ENCODE results near the gene SERPINA3. TPM values are rescaled to one million over a fixed set of nuclear protein-coding genes. Genes with fewer than 3 reads are reported as not detected.
"Not testable (repeated sequence)": the region's sequence is repeated elsewhere in the genome, so short reads cannot be mapped to it uniquely, and the experiment has no call there.

SERPINA3 gene
- polyA plus RNA-seq, 3 donors, result 0.14 to 0.40 (median 0.19) TPM

- DNase-seq (ENCODE audit: low read depth in 3 of 3, low spot score in 2 of 3), result no peak
Observed at GRCh38 chr14:94631050-94631449, 18.9 kb downstream of the SERPINA3 start.

- no peak for DNase-seq (ENCODE audit: low read depth in 3 of 3, low spot score in 2 of 3)
Observed at GRCh38 chr14:94631536-94632304, 19.5 kb downstream of the SERPINA3 start.

- DNase-seq (ENCODE audit: low read depth in 3 of 3, low spot score in 2 of 3), result no peak
Observed at GRCh38 chr14:94632305-94632590, 20.1 kb downstream of the SERPINA3 start.

DNA sequence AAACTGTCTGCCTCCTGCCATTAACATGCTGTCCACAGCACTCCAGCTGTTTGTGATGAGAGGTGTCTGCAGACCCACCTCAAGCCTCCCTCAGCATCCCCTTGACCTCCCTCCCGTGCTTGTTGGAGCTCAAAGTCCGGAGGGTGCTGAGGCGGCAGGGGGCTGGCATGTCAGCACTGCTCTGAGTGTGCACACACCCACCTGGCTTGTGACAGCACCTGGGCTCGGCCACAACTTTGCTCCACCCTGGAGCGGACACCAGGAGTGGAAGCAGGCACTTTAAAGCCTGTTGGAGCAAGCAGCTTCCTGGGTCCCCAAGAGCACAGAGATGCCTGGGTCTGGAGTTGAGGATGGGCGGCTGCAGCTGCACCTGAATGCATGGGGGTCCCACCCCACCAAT, 20.9 kb downstream of the SERPINA3 start:
- DNase-seq (ENCODE audit: low read depth in 3 of 3, low spot score in 2 of 3), result no peak

DNA sequence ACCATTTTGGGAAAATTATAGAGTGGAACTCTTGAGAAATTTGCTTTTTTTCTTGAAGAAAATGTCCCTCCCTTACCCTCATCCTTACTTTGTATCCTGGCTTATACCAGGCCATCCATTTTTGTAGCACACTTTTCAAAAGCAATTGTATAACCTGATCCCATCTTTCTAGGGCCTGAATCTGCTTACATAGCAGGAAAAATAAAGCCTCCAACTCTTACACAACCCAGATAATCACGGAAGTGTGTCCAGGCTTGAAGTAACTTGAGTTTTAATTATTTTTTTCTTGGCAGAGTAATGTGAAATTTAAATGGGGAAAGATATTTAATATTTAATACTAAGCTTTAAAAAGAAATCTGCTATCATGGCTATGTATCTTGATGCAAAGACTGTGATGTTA, 23.0 kb downstream of the SERPINA3 start:
- no peak for DNase-seq (ENCODE audit: low read depth in 3 of 3, low spot score in 2 of 3)

DNA sequence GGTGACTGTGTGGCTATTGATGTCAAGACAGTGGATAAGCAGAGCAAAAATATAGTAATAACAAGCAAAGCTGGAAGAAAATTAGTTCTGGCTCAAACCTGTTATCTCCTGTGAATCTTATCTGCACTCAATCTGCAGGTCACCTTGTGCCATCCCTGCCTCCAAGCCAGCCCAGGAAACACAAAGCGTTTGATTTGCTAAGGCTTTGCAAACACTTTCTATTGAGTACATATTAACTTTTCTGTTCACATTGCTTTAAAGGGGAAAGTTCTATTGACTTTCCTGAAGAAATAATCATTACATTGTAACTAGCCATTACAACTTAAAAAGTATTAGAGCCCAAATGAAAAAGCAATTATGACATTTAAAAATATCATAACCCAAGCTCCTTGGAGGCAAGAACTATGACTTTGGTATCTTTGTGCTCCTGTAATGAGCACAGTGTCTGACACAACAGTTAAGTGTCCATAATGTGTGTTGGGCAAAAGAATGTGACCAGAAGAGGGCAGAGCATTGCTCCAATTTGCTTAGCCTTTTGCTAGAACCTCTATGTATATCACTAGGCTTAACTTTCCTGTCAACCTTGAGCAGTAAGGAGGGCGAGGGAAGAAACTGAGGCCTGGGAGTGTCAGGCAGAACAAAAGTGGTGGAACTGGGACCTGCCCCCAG, 24.7 kb downstream of the SERPINA3 start:
- DNase-seq (ENCODE audit: low read depth in 3 of 3, low spot score in 2 of 3), result no peak

GRCh38 chr14:94637814-94638213, 25.6 kb downstream of the SERPINA3 start:
- not testable (repeated sequence) for DNase-seq (ENCODE audit: low read depth in 3 of 3, low spot score in 2 of 3)

GRCh38 chr14:94638339-94638738, 26.1 kb downstream of the SERPINA3 start:
- peak in 1 of 3 donors; percentile 15 for DNase-seq (ENCODE audit: low read depth in 3 of 3, low spot score in 2 of 3)

DNA sequence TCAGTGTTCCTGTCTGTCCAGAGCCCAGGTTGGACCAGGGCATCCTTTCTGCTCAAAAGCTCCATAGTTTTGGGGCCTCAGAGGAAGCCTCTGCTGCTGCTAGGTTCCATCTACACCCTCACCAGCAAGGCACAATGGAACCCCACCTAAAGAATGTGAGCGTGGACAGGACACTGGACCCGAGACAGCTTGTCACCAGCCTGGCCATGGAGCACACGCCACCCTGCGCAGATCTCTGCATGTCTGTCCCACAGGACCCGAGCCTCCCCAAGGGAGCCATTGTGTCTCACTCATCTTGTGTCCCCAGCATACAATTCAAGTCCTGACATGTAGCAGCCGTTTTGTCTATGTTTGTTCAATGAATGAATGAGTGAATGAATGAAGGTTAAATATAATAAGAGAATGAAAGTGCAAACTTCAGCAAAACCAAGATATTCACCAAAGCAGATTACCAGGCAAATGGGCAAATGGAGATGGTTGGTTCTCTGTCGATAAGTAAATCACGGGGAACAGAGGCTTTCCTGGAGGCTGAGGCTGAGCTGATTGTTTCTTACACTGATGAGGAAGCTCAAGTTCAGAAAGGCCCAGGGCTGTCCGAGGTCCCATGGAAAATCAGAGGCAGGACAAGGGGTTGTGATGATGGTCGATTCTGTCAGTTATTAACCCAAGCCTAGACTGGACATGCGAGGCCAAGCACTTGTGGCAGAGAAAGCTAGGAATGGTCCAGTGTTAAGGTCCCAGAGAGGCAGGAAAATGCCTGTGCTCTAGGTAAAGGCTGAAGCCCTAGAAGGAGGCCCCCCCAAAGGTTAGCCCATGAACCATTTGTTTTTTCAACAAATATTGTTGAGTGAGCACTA, 27.0 kb downstream of the SERPINA3 start:
- DNase-seq (ENCODE audit: low read depth in 3 of 3, low spot score in 2 of 3), result no peak

DNA sequence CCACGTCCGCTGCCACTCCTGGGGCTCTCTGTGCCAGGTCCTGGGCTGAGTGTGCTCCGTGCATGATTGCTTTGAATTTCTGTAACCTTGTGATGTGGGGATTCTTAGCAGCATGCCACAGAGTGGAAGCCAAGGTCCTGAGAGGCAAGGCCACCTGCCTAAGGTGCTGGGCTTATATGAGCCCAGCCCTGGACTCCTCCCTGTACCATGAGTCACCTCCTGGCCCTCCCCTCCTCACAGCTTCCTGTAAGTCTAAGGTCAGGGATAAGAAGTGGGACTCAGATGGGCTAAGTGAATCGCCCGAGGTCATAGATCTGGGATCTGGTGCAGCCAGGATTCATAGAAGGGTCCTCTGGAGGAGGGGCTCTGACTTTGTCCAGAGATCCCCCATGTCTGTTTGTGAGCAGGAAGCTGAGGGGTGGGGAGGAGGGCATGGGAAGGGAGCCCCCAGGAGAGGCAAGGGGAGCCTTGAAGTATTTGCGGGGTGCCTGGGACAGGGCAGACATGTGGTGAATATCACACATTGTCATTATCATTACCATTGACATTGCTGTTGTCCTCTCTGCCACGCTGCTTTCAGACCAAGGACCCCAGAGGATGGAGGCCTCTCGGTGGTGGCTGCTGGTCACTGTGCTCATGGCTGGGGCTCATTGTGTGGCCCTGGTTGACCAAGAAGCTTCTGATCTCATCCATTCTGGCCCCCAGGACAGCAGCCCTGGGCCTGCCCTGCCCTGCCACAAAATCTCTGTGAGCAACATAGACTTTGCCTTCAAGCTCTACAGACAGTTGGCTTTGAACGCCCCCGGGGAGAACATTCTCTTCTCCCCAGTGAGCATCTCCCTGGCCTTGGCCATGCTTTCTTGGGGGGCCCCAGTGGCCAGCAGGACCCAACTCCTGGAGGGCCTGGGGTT, 28.8 kb downstream of the SERPINA3 start:
- no peak for DNase-seq (ENCODE audit: low read depth in 3 of 3, low spot score in 2 of 3)

DNA sequence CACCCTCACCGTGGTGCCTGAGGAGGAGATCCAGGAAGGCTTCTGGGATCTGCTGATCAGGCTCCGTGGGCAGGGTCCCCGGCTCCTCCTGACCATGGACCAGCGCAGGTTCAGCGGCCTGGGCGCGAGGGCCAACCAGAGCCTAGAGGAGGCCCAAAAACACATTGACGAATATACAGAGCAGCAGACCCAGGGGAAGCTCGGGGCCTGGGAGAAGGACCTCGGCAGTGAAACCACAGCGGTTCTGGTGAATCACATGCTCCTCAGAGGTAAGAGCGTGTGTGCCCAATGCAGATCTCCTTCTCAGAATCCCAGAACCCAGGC, 29.4 kb downstream of the SERPINA3 start:
- no peak for DNase-seq (ENCODE audit: low read depth in 3 of 3, low spot score in 2 of 3)

DNA sequence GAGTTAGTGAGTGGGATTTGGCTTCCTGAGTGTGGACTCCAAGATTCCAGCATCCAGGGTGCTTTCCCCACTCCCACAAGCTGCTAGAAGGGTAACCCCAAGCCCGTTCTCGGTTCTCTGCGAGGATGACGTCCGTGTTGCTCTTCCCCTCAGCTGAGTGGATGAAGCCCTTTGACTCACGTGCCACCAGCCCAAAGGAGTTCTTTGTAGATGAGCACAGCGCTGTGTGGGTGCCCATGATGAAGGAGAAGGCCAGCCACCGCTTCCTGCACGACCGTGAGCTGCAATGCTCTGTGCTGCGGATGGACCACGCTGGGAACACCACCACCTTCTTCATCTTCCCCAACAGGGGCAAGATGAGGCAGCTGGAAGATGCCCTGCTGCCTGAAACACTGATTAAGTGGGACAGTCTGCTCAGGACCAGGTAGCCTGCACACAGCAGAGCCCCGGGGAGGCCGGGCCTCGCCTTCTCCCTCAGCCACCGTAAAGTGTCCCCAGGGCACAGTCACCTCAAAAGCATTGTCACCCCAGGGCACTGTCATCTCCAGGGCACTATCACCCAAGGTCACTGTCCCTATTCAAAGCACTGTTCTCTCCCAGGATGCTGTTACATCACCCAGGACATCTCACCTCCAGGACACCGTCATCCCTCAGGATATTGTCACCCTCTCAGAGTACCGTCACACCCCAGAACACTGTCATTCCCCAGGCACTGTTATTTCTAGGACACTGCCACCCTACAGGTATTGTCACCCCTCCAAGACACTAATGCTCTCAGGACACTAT, 31.3 kb downstream of the SERPINA3 start:
- DNase-seq (ENCODE audit: low read depth in 3 of 3, low spot score in 2 of 3), result no peak

GRCh38 chr14:94644102-94644535, 31.9 kb downstream of the SERPINA3 start:
- DNase-seq (ENCODE audit: low read depth in 3 of 3, low spot score in 2 of 3), result no peak

DNA sequence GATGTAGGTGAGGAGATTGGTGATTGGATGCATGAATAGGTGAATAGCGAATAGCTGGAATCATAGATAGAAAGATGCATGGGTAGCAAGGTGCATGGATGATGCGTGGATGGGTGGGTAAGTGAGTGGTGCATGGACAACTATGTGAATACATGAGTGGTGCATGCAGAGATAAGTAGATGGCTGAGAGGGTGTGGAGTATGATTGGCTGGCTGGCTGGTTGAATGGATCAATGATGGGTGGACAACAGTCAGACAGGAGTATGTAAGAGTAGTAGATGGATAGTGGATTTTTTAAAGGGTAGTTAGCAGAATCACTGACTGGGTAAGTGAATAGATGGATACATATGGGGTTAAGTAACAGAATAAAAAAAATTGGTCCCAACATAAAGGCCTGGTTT, 33.9 kb downstream of the SERPINA3 start:
- no peak for DNase-seq (ENCODE audit: low read depth in 3 of 3, low spot score in 2 of 3)

DNA sequence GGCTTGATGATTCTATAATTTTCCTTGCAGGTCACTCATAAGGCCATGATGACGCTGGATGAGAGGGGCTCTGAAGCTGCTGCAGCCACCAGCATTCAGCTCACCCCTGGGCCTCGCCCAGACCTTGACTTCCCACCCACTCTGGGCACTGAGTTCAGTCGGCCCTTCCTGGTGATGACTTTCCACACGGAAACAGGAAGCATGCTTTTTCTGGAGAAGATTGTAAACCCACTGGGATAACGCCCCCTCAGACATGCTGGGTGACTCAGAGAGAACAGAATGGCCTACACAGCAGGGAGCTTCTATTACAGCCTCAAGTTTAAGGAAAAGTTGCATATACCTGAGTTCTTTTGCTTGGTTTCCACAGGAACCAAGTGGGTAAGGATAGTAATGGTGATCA, 34.3 kb downstream of the SERPINA3 start:
- no peak for DNase-seq (ENCODE audit: low read depth in 3 of 3, low spot score in 2 of 3)

- no peak for DNase-seq (ENCODE audit: low read depth in 3 of 3, low spot score in 2 of 3)
Observed at GRCh38 chr14:94648801-94649200, 36.6 kb downstream of the SERPINA3 start.

DNA sequence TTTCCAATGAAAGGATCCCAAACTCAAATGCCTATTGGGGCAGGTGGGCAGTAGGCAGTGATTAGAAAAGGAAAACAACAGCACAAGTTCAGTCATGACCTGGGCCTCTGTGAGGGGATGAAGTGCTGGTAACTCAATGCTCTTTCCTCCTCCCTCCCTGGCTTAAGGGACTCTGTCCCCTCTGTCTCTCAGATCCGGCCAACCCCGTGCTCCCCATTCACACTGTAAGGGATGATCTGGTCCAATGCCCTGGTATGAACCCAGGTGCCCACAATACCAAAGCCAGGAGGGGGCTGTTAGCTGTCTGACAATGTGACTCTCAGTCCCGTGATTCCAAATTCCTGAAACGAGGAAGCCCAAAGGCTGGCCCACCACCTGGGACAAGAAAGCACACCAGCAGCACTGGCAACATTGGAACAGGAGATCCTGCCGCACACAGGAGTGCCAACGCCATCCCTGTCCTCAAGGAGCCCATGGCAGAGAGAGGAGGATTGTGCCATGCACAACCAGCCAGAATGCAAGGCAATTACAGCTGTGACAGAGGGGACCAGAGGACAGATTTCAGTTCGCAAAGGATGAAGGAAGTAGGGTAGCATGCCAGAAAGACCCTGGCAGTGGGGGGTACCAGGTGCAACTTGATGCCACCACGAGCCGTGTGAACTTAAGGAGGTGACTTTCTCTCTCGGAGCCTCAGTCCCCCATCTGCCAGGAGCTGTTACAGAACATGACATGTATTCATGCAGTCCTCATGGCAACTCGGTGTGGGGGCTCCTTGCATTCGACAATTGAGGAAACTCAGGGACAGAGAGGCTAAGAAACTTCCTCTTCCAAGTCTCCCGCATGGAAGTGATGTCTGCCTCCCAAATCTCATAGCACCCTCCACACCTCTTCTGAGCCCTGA, 37.6 kb downstream of the SERPINA3 start:
- DNase-seq (ENCODE audit: low read depth in 3 of 3, low spot score in 2 of 3), result no peak

DNA sequence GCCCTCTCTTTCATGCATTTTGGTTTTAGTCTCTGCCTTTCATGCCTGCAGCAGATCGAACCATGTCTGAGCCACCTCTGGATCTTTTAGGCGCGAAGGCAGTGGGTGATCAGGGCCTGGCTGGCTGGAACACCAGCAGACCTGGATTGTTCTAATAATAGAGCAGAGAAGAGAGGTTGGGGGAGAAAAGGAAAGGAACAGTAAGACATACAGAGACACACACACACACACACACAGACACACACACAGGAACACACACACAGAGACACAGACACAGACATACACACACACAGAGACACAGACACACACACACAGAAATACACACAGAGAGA, 38.2 kb downstream of the SERPINA3 start:
- DNase-seq (ENCODE audit: low read depth in 3 of 3, low spot score in 2 of 3), result no peak

All from right renal cortex interstitium (tissue), 3 donors.